GM19099 (cell line): Measurements from ENCODE around the gene RUBCNL.

Experiments
- POLR2A ChIP-seq: IDR thresholded peaks from 3 replicates; pipeline ENCODE4 v1.6.1; 2011; ENCODE audit warnings: low read depth; ENCODE audit not compliant: insufficient read length; ENCODE audit errors: extremely low read depth

The RUBCNL gene

GRCh38 chr13:46383383-46383782 is 3.7 kb downstream of the RUBCNL start:
- no peak for TF ChIP-seq POLR2A

DNA sequence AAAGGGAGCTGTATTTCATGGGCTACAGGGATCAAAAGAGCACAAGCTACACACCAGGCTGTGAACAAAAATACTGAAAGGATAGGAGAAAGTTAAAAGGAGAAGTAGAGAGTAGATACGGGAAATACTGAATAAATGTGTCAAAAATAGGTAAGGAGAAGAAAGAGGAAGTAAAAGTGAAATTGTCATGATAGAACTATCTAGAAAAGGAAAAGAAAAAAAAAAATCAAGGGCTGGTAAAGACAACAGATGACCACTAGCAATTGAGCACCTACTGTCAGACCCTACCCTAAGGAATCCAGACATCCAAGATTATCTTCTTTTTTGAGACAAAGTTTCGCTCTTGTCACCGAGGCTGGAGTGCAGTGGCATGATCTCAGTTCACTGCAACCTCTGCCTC is 4.8 kb downstream of the RUBCNL start:
- no peak for TF ChIP-seq POLR2A

DNA sequence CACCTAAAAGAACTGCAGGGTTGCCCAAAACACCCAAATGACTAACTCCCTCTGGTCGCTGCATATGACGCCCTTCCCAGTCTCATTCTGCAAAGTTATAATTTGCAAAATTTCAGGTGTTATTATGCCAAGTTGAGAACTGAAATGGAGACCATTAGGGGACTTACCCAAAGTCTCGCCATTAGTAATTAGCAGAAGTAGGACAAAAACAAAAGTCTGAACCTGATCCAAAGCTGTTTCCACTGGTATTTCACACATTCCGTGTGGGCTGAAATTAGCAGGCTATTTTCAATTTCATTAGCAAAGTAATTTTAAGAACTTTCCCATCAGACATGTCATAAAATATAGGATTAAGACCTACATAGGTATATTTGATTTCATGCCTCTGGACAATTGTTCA is 6.8 kb downstream of the RUBCNL start:
- TF ChIP-seq POLR2A = no peak

GRCh38 chr13:46379611-46380010 is 7.4 kb downstream of the RUBCNL start:
- TF ChIP-seq POLR2A = no peak

GRCh38 chr13:46378411-46378810 is 8.6 kb downstream of the RUBCNL start:
- TF ChIP-seq POLR2A = no peak

GRCh38 chr13:46377554-46377953 is 9.5 kb downstream of the RUBCNL start:
- no peak for TF ChIP-seq POLR2A

GRCh38 chr13:46374710-46375109 is 12.3 kb downstream of the RUBCNL start:
- TF ChIP-seq POLR2A = no peak

DNA sequence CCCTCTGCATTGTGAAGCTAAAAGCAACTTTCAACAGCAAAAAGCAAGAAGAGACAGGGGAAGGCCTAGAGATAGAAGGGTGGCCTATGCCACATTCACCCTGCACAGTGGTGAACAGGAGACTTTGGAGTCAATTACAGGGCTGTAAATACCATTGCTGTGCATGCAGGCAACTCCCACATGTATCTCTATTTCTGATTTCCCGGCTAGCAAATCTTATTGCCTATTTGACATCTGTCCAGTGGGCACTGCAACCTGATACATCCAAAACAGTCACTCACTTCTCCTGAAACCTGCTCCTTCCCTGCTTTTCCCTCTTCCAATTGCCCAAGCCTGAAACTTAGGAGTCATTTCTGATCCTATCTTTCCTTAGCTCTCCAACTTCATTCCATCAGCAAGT is 13.4 kb downstream of the RUBCNL start:
- no peak for TF ChIP-seq POLR2A

- TF ChIP-seq POLR2A = no peak
These were observed 15.0 kb downstream of the RUBCNL start for GRCh38 chr13:46372071-46372470.

- TF ChIP-seq POLR2A = no peak
These were observed 17.4 kb downstream of the RUBCNL start for GRCh38 chr13:46369506-46370277.

DNA sequence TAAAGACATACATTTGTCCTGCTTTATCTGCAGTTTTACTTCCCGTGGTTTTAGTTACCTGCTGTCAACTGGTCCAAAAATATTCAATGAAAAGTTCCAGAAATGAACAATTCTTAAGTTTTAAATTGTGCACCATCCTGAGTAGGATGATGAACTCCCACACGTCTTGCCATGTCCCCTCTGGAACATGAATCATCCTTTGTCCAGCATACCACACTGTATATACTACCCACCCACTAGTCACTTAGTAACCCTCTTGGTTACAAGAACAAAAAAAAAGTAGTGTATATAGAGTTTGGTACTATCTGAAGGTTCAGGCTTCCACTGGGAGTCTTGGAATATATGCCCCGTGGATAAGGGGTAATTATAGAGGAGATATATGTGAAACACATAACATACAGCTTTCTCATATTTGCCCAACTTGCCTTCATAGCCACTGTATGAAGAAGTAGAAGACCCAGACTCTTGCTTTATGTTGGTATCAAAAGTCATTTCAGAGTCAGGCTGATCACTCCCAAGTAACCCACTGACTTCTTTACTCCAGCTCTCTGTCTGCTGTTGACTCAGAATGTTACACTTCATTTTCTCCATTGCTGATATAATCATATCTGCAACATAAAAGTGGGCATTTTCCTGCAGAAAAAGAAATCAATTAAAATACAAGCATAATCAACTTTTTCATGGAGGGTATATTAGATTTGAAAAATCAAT is 19.3 kb downstream of the RUBCNL start:
- no peak for TF ChIP-seq POLR2A

DNA sequence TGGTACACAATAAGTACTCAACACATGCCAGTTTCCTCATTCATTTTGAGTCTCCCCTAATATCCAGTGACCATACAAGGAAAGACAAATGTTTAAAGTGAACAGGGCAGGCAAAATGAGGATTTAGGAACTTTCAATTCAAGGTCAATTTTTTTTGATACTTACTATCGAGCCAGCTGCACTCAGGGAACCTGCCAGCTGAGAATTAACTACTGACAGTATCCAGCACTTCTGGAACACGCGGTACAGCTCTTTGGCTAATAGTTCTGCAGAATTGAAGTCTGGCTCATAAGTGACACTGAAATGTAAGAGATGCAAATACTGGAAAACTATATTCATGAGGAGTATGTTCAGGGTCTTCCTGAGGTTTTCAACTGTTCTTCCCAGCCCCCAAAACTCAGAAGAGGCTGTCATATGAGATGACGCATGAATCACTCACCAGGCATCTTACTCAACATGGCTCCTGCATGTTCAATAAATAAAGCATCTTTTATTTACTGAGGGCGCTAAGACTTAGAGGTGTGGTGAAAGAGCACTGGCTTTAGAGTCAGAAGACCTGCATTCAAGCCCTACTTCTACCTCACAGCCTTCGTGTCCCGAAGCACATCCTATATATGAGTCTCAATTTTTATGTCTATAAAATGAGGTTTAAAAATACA is 25.6 kb downstream of the RUBCNL start:
- TF ChIP-seq POLR2A = no peak

GRCh38 chr13:46360604-46361003 is 26.4 kb downstream of the RUBCNL start:
- no peak for TF ChIP-seq POLR2A

DNA sequence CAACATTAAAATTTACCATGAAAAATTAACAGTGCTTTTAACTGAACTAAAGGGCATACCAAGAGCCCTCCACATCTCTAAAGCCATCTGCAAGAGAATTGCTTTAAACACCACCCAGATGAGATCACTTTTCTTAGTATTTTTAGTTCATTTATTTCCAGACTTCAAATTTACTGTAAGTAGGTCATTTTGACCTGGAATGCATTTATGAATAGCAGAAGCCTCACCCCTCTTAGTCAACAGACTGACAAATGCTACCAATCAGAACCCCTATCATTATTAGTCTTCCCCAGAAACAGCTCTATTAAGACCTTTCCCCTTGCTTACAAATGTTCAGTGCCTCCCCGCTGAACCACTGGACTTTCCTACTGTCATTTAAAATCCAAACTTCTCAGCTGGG is 27.3 kb downstream of the RUBCNL start:
- TF ChIP-seq POLR2A = no peak

GRCh38 chr13:46355901-46356590 is 31.0 kb downstream of the RUBCNL start:
- no peak for TF ChIP-seq POLR2A
